Measurements from ENCODE around the gene KCNT1.

DNA sequence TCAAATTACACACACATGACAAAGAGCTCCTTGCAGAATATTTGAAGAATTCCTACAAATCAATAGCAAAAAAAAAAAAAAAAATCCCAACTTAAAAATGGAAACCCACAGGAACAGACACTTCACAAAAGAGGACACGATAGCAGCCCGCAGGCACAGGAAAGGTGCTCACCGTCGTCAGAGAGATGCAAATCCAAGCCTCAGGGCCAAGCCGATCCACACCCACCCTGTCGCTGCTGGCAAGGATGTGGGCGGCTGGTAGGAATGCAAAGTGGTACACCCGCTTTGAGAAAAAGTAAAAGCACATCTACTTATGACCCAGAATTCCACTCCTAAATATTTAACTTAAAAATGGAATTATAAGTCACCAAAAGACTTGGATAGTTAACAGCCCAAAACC lies 28.0 kb upstream of the KCNT1 start:
- TF ChIP-seq, protein P1, sequence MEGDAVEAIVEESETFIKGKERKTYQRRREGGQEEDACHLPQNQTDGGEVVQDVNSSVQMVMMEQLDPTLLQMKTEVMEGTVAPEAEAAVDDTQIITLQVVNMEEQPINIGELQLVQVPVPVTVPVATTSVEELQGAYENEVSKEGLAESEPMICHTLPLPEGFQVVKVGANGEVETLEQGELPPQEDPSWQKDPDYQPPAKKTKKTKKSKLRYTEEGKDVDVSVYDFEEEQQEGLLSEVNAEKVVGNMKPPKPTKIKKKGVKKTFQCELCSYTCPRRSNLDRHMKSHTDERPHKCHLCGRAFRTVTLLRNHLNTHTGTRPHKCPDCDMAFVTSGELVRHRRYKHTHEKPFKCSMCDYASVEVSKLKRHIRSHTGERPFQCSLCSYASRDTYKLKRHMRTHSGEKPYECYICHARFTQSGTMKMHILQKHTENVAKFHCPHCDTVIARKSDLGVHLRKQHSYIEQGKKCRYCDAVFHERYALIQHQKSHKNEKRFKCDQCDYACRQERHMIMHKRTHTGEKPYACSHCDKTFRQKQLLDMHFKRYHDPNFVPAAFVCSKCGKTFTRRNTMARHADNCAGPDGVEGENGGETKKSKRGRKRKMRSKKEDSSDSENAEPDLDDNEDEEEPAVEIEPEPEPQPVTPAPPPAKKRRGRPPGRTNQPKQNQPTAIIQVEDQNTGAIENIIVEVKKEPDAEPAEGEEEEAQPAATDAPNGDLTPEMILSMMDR (IDR thresholded peaks at IDR 0.05; ENCODE audit: poor library complexity): no peak
- TF ChIP-seq EZH2 (IDR thresholded peaks at IDR 0.05; ENCODE audit: borderline replicate concordance) (no peak), EZH2phosphoT487 (IDR thresholded peaks at IDR 0.05; ENCODE audit: low read depth, severe bottlenecking, unreplicated experiment) (no peak)

Measured in hepatocyte (in vitro differentiated cells).